ENCODE results near the gene TRPM4.

TRPM4 gene

DNA sequence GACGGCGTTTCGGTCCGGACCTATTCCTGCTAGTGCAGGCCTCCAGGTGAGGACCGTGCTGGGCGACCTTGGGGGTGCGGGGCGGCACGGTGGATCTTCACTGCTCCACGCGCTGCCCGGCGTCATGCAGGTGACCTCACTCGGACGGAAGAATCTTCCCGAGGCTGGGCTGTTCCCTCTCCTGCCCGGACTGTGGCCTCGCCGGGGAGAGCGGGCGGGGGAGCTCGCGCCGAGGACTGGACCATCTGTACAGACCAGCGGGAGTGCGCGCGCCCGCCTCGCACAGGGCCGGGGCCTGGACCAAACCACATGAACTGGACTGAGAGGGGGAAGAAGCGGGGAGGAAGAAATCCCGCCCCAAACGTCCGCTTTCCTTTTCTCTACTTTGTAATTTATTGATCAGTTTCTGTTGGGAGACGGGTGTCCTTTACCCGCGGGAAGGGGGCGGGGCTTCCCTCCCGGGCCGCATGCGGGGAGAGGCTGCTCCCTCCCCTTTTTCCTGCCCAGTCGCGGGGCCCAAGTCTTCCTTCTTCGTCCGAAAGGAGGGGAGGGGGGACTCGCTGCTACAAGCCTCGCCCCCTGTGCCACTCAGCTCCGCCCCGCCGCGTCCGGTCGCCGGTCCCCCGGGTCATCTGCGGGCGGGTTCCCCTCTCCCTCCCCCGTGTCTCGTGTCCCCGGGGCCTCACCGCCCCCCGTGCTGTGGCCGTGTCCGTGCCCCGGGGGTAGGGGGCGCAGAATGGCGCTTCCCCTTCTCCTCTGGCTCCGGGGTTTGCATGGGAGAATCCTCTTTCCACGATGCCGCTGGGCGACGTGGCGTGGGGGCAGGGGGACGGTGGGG, 7.3 kb upstream of the TRPM4 start:
- Histone ChIP-seq H4K20me1 (ENCODE audit: insufficient read depth, low read length, poor library complexity, severe bottlenecking) (no peaks in the 10 kb centered on the region), H3K36me3 (ENCODE audit: insufficient read depth, low read length) (no peaks in the 10 kb centered on the region), H3K27me3 (ENCODE audit: insufficient read depth, low read length, poor library complexity, severe bottlenecking) (no peaks in the 10 kb centered on the region), H3F3A (ENCODE audit: low read depth) (no peaks in the 10 kb centered on the region), H3K4me3 (ENCODE audit: low read length, poor library complexity, severe bottlenecking) (peak overlapping the region; percentile 84), H3K79me2 (ENCODE audit: insufficient read depth, low read length) (no peaks in the 10 kb centered on the region), H3K4me1 (ENCODE audit: insufficient read depth, low read length, poor library complexity, severe bottlenecking) (peaks cover 17% of the 10 kb centered on the region), H3K9ac (ENCODE audit: low read depth, low read length, poor library complexity, severe bottlenecking) (peak overlapping the region; percentile 83), H3K4me2 (ENCODE audit: low read depth, low read length, poor library complexity, severe bottlenecking) (peak overlapping the region; percentile 90), H3K9me2 (replicated peaks; ENCODE audit: low read depth, low read length) (no peaks in the 10 kb centered on the region), H3K9me3 (ENCODE audit: insufficient read depth, low read depth, low read length) (no peaks in the 10 kb centered on the region), H2AFZ (ENCODE audit: low read length) (peak overlapping the region; percentile 92)
- no peak for TF ChIP-seq EZH2phosphoT487 (IDR thresholded peaks at IDR 0.05; ENCODE audit: borderline replicate concordance)
- TF ChIP-seq, protein P1, sequence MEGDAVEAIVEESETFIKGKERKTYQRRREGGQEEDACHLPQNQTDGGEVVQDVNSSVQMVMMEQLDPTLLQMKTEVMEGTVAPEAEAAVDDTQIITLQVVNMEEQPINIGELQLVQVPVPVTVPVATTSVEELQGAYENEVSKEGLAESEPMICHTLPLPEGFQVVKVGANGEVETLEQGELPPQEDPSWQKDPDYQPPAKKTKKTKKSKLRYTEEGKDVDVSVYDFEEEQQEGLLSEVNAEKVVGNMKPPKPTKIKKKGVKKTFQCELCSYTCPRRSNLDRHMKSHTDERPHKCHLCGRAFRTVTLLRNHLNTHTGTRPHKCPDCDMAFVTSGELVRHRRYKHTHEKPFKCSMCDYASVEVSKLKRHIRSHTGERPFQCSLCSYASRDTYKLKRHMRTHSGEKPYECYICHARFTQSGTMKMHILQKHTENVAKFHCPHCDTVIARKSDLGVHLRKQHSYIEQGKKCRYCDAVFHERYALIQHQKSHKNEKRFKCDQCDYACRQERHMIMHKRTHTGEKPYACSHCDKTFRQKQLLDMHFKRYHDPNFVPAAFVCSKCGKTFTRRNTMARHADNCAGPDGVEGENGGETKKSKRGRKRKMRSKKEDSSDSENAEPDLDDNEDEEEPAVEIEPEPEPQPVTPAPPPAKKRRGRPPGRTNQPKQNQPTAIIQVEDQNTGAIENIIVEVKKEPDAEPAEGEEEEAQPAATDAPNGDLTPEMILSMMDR (conservative IDR thresholded peaks at IDR 0.05; ENCODE audit: low read length): no peak

DNA sequence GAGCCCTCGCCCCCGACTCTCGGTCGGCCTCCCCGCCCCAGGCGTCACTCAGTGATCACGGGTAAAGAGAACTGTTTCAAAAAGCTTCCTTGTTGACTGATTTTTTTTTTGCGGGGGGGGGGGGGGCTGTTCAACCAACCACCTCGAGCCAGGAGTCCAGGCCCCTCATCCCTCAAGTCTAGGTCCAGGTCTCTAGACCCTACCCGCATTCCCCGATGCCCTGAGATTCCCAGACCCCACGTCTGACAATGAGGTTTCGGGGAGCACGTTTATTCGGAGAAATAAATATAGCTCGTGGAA, 6.7 kb upstream of the TRPM4 start:
- Histone ChIP-seq H3K4me2 (ENCODE audit: low read depth, low read length, poor library complexity, severe bottlenecking) (peak overlapping the region; percentile 90), H3K27me3 (ENCODE audit: insufficient read depth, low read length, poor library complexity, severe bottlenecking) (no peaks in the 10 kb centered on the region), H3K36me3 (ENCODE audit: insufficient read depth, low read length) (no peaks in the 10 kb centered on the region), H4K20me1 (ENCODE audit: insufficient read depth, low read length, poor library complexity, severe bottlenecking) (no peaks in the 10 kb centered on the region), H2AFZ (ENCODE audit: low read length) (peak overlapping the region; percentile 92), H3K4me1 (ENCODE audit: insufficient read depth, low read length, poor library complexity, severe bottlenecking) (peaks cover 15% of the 10 kb centered on the region), H3K9ac (ENCODE audit: low read depth, low read length, poor library complexity, severe bottlenecking) (peak overlapping the region; percentile 83), H3K9me3 (ENCODE audit: insufficient read depth, low read depth, low read length) (no peaks in the 10 kb centered on the region), H3K4me3 (ENCODE audit: low read length, poor library complexity, severe bottlenecking) (peak overlapping the region; percentile 84), H3K79me2 (ENCODE audit: insufficient read depth, low read length) (no peaks in the 10 kb centered on the region), H3K9me2 (replicated peaks; ENCODE audit: low read depth, low read length) (no peaks in the 10 kb centered on the region), H3F3A (ENCODE audit: low read depth) (no peaks in the 10 kb centered on the region)
- TF ChIP-seq, protein P1 (conservative IDR thresholded peaks at IDR 0.05; ENCODE audit: low read length): no peak
- no peak for TF ChIP-seq EZH2phosphoT487 (IDR thresholded peaks at IDR 0.05; ENCODE audit: borderline replicate concordance)

DNA sequence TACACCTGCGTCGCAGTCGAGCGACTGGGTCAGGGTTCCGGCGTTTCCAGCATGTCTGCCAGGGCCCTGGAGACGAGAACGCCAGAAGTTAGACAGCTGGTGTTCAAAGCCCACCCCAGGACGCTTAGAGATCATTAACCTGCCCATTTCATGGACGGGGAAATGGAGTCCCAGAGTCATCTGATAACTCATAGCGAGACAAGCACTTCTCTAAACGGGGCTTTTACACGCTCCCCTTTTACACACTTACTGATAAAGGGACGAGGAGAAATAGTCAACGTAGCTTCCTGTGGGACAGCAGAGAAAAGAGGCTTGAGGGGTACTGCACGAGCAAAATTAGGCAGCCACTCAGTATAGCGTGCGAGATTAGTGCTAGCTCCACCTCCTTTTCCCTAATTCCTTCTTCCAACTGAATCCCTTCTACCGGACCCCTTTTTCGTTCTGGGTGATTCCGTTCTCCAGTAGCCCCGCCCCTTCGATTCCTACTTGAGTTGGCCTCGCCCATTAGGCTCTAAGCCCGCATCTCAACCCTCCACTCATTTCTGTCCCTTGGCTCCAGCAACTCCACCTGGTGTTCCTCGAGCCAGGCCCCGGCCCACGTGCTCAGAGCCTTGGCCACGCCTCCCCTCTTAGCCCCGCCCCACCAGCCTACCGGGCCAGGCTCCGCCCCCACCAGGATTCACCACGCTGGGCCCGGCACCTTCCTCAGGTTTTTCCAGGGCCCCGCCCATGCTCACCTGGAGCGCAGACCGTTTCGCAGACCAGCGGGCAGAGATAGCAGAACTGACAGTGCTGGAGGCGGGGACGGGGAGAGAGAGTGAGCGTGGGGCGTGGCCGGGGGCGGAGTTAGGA, 6.1 kb upstream of the TRPM4 start:
- H3F3A ChIP-seq (ENCODE audit: low read depth): no peaks in the 10 kb centered on the region
- no peaks in the 10 kb centered on the region for H4K20me1 ChIP-seq (ENCODE audit: insufficient read depth, low read length, poor library complexity, severe bottlenecking)
- H3K9ac ChIP-seq (ENCODE audit: low read depth, low read length, poor library complexity, severe bottlenecking): no peak overlapping the region
- no peak overlapping the region for H3K4me3 ChIP-seq (ENCODE audit: low read length, poor library complexity, severe bottlenecking)
- H2AFZ ChIP-seq (ENCODE audit: low read length): no peak overlapping the region
- no peaks in the 10 kb centered on the region for H3K79me2 ChIP-seq (ENCODE audit: insufficient read depth, low read length)
- TF ChIP-seq, protein P1 (conservative IDR thresholded peaks at IDR 0.05; ENCODE audit: low read length): no peak
- TF ChIP-seq EZH2phosphoT487 (IDR thresholded peaks at IDR 0.05; ENCODE audit: borderline replicate concordance): no peak
- H3K27me3 ChIP-seq (ENCODE audit: insufficient read depth, low read length, poor library complexity, severe bottlenecking): no peaks in the 10 kb centered on the region
- peak overlapping the region; percentile 90 for H3K4me2 ChIP-seq (ENCODE audit: low read depth, low read length, poor library complexity, severe bottlenecking)
- no peaks in the 10 kb centered on the region for H3K36me3 ChIP-seq (ENCODE audit: insufficient read depth, low read length)
- peaks cover 15% of the 10 kb centered on the region for H3K4me1 ChIP-seq (ENCODE audit: insufficient read depth, low read length, poor library complexity, severe bottlenecking)
- H3K9me3 ChIP-seq (ENCODE audit: insufficient read depth, low read depth, low read length): no peaks in the 10 kb centered on the region
- no peaks in the 10 kb centered on the region for H3K9me2 ChIP-seq (replicated peaks; ENCODE audit: low read depth, low read length)

Data from Loucy (cell line).